Caco-2 (cell line): ENCODE results near the gene ITGAD. TPM values are rescaled to one million over a fixed set of nuclear protein-coding genes. Genes with fewer than 3 reads are reported as not detected.

Experiments
- BruUV-seq: library from RNA; stranded (reverse); fragments of 400-500 nt; replicated peaks from 2 replicates; lab custom pipeline; 2021; lab: Mats Ljungman, UMichigan
- CTCF ChIA-PET: fragments of 300-600 bp; sonication (Branson Sonifier 250); formaldehyde crosslinking; loops from one replicate; lab custom pipeline; 2022; ENCODE audit warnings: antibody characterized with exemption; lab: Charles Lee
- POLR2A ChIA-PET: fragments of 300-600 bp; sonication (Branson Sonifier 250); formaldehyde crosslinking; loops from one replicate; lab custom pipeline; 2022; ENCODE audit warnings: antibody characterized with exemption; lab: Charles Lee
- DNase-seq, 2 experiments: peaks; one replicate each; pipeline versions ENCODE4 v3.0.0 to v3.0.0-alpha.2; 2020 to 2022
- H3K27me3 ChIP-seq: replicated peaks from 2 replicates; pipeline ENCODE4 v1.6.0; 2011; ENCODE audit warnings: low read length; ENCODE audit not compliant: control insufficient read depth, insufficient read depth
- H3K36me3 ChIP-seq: 2 replicates; pipeline ENCODE4 v1.5.1; 2011; ENCODE audit warnings: low read length; ENCODE audit not compliant: control insufficient read depth, insufficient read depth
- H3K4me1 ChIP-seq: fragments of 250-450 bp; sonication (Bioruptor Pico); 2 replicates; pipeline ENCODE4 v1.5.1; 2020; ENCODE audit warnings: mild to moderate bottlenecking
- H3K4me3 ChIP-seq: 2 replicates; pipeline ENCODE4 v1.5.1; 2011; ENCODE audit warnings: low read depth, mild to moderate bottlenecking, control low read depth, low read length
- H3K9me3 ChIP-seq: fragments of 250-450 bp; sonication (Bioruptor Pico); 2 replicates; pipeline ENCODE4 v1.5.1; 2020; ENCODE audit warnings: mild to moderate bottlenecking, moderate library complexity
- H3K27ac Mint-ChIP-seq: one replicate; pipeline ENCODE4 v1.8.0; 2022; ENCODE audit warnings: mixed read lengths; ENCODE audit not compliant: unreplicated experiment
- H3K27me3 Mint-ChIP-seq: one replicate; pipeline ENCODE4 v1.8.0; 2022; ENCODE audit warnings: mixed read lengths; ENCODE audit not compliant: insufficient read depth, unreplicated experiment
- H3K36me3 Mint-ChIP-seq: one replicate; pipeline ENCODE4 v1.8.0; 2022; ENCODE audit warnings: mild to moderate bottlenecking, mixed read lengths; ENCODE audit not compliant: insufficient read depth, unreplicated experiment
- H3K4me1 Mint-ChIP-seq: one replicate; pipeline ENCODE4 v1.8.0; 2022; ENCODE audit warnings: low read depth, mixed read lengths; ENCODE audit not compliant: unreplicated experiment
- H3K4me3 Mint-ChIP-seq: one replicate; pipeline ENCODE4 v1.8.0; 2022; ENCODE audit warnings: mild to moderate bottlenecking, moderate library complexity, mixed read lengths; ENCODE audit not compliant: unreplicated experiment
- H3K9me3 Mint-ChIP-seq: one replicate; pipeline ENCODE4 v1.8.0; 2022; ENCODE audit warnings: mixed read lengths; ENCODE audit not compliant: unreplicated experiment
- CTCF ChIP-seq, 2 experiments: fragments of 200-600 bp in 1 of 2; IDR thresholded peaks; 1 replicate in 1 of 2; 2 replicates in 1 of 2; pipeline versions ENCODE4 v1.5.1 to v1.8.0; 2011 to 2022; ENCODE audit warnings: antibody characterized with exemption in 1 of 2, control low read depth in 1 of 2, inconsistent platforms in 1 of 2, low read depth in 1 of 2, low read length in 1 of 2, mild to moderate bottlenecking in 1 of 2, moderate library complexity in 1 of 2; ENCODE audit not compliant: insufficient read depth in 1 of 2, severe bottlenecking in 1 of 2, unreplicated experiment in 1 of 2
- intact Hi-C: fragments of 100-400 bp; cut with micrococcal nuclease; formaldehyde crosslinking; loops from one replicate; pipeline ENCODE4 v1.10.0; 2022; ENCODE audit not compliant: unreplicated experiment
- total RNA-seq: library from RNA; stranded (reverse); gene quantifications from 2 replicates; pipeline ENCODE4 v1.2.3, GENCODE V29; 2022

ITGAD gene
- total RNA-seq, 1 experiment from 2014 or later: not detected

- H3K9me3 ChIP-seq: no peaks in the 10 kb centered on the region
- H3K36me3 Mint-ChIP-seq: peaks cover 30% of the 10 kb centered on the region
- H3K9me3 Mint-ChIP-seq: no peaks in the 10 kb centered on the region
- peaks cover 13% of the 10 kb centered on the region; the same call in 1 of the 2 replicates for H3K4me1 ChIP-seq
- H3K36me3 ChIP-seq: peaks cover 1% of the 10 kb centered on the region; the same call in 1 of the 2 replicates
- ChIA-PET POLR2A (interaction anchor here (0.6 to 3.5 kb wide), 9 partner anchors 12 to 414 kb away, joined by 3 to 30 read pairs (median 9); partner anchors contain the start of genes FUS, KAT8, RUSF1 and TGFB1I1), CTCF (interaction anchor here (0.7 to 4.3 kb wide), 9 partner anchors 8 to 506 kb away, joined by 3 to 33 read pairs (median 3); partner anchors contain the start of gene ZNF843)
- H3K27me3 ChIP-seq: no peaks in the 10 kb centered on the region
- H3K27ac Mint-ChIP-seq: peak overlapping the region; percentile 85
- intact Hi-C loops: loop anchor here (1.0 to 10.0 kb wide), 6 partner anchors 17 to 415 kb away; partner anchors contain the start of genes PRSS8, ZNF267, ZNF646 and ZNF668
- peak; percentile 99 for DNase-seq
- H3K4me3 Mint-ChIP-seq: peak overlapping the region; percentile 79
- no peaks in the 10 kb centered on the region for H3K27me3 Mint-ChIP-seq
- TF ChIP-seq CTCF (IDR thresholded peaks at IDR 0.05; ENCODE audit: insufficient read depth in 1 of 2, low read depth in 1 of 2, low read length in 1 of 2, severe bottlenecking in 1 of 2, unreplicated experiment in 1 of 2): no peak
- peaks cover 6% of the 10 kb centered on the region for H3K4me1 Mint-ChIP-seq
- no TSS peak for BruUV-seq
- H3K4me3 ChIP-seq: peak overlapping the region; percentile 78
Observed at GRCh38 chr16:31459687-31460581, 66.8 kb downstream of the ITGAD start.

GRCh38 chr16:31460582-31461002 lies 67.5 kb downstream of the ITGAD start:
- Histone ChIP-seq H3K36me3 (peaks cover 1% of the 10 kb centered on the region; the same call in 1 of the 2 replicates), H3K9me3 (no peaks in the 10 kb centered on the region), H3K27me3 (no peaks in the 10 kb centered on the region), H3K4me1 (peaks cover 13% of the 10 kb centered on the region; the same call in 1 of the 2 replicates), H3K4me3 (peak overlapping the region; percentile 50)
- no peak for DNase-seq
- POLR2A ChIA-PET: interaction anchor here (2.0 to 3.5 kb wide), 3 partner anchors 17 to 343 kb away, joined by 9 to 30 read pairs (median 12); partner anchors contain the start of gene KAT8
- intact Hi-C loops: no loop called here
- peaks cover 37% of the 10 kb centered on the region for H3K36me3 Mint-ChIP-seq
- H3K9me3 Mint-ChIP-seq: no peaks in the 10 kb centered on the region
- H3K27me3 Mint-ChIP-seq: no peaks in the 10 kb centered on the region
- peak overlapping the region; percentile 79 for H3K4me3 Mint-ChIP-seq
- H3K4me1 Mint-ChIP-seq: peaks cover 6% of the 10 kb centered on the region
- peak; percentile 28 to 63 for TF ChIP-seq CTCF (IDR thresholded peaks at IDR 0.05; ENCODE audit: insufficient read depth in 1 of 2, low read depth in 1 of 2, low read length in 1 of 2, severe bottlenecking in 1 of 2, unreplicated experiment in 1 of 2)
- BruUV-seq: TSS peak; percentile 58
- CTCF ChIA-PET: interaction anchor here (0.7 to 4.3 kb wide), 6 partner anchors 9 to 506 kb away, joined by 3 to 33 read pairs (median 4); partner anchors contain the start of gene ZNF843
- H3K27ac Mint-ChIP-seq: peak overlapping the region; percentile 85
